ENCODE measurements around the gene CDC34.

CDC34 gene

GRCh38 chr19:542173-542866 lies 10.8 kb downstream of the CDC34 start:
- no peak for DNase-seq (ENCODE audit: low read depth in 3 of 3)

- DNase-seq (ENCODE audit: low read depth in 3 of 3) = peak; percentile 35 to 72 (median 52)
Measured at GRCh38 chr19:543910-544608, 12.5 kb downstream of the CDC34 start, which contains the start of gene GZMM. TSS of gene GZMM (plus strand) at chr19:544053. CDS start at chr19:544072, 19 bp downstream.

- DNase-seq (ENCODE audit: low read depth in 3 of 3) = no peak
Measured at GRCh38 chr19:547117-547516, 15.6 kb downstream of the CDC34 start.

- DNase-seq (ENCODE audit: low read depth in 3 of 3) = no peak
Measured at GRCh38 chr19:547836-548720, 16.5 kb downstream of the CDC34 start.

GRCh38 chr19:548886-549830 lies 17.6 kb downstream of the CDC34 start:
- no peak for DNase-seq (ENCODE audit: low read depth in 3 of 3)

- no peak for DNase-seq (ENCODE audit: low read depth in 3 of 3)
Measured at GRCh38 chr19:554817-555216, 23.3 kb downstream of the CDC34 start.

GRCh38 chr19:555474-555808 lies 23.9 kb downstream of the CDC34 start:
- DNase-seq (ENCODE audit: low read depth in 3 of 3) = no peak

GRCh38 chr19:556611-557382 lies 25.2 kb downstream of the CDC34 start:
- no peak for DNase-seq (ENCODE audit: low read depth in 3 of 3)

- DNase-seq (ENCODE audit: low read depth in 3 of 3) = no peak
Measured at GRCh38 chr19:558770-559439, 27.3 kb downstream of the CDC34 start.

GRCh38 chr19:560121-560520 lies 28.6 kb downstream of the CDC34 start:
- no peak for DNase-seq (ENCODE audit: low read depth in 3 of 3)

GRCh38 chr19:566403-566802 lies 34.8 kb downstream of the CDC34 start:
- no peak for DNase-seq (ENCODE audit: low read depth in 3 of 3)

GRCh38 chr19:566844-567243 lies 35.3 kb downstream of the CDC34 start:
- no peak for DNase-seq (ENCODE audit: low read depth in 3 of 3)

GRCh38 chr19:567296-567900 lies 35.8 kb downstream of the CDC34 start:
- DNase-seq (ENCODE audit: low read depth in 3 of 3) = no peak

GRCh38 chr19:570251-570686 lies 38.7 kb downstream of the CDC34 start:
- DNase-seq (ENCODE audit: low read depth in 3 of 3) = no peak

- peak in 2 of 3 experiments; percentile 22 to 40 for DNase-seq (ENCODE audit: low read depth in 3 of 3)
Measured at GRCh38 chr19:570937-571565, 39.5 kb downstream of the CDC34 start.

- no peak for DNase-seq (ENCODE audit: low read depth in 3 of 3)
Measured at GRCh38 chr19:571566-571974, 40.0 kb downstream of the CDC34 start.

- peak; percentile 97 to 98 (median 97) for DNase-seq (ENCODE audit: low read depth in 3 of 3)
Measured at GRCh38 chr19:572140-572742, 40.7 kb downstream of the CDC34 start, which contains the start of gene BSG. TSS of gene BSG (plus strand) at chr19:572596. CDS start at chr19:572635, 39 bp downstream.

GRCh38 chr19:572743-573518 lies 41.4 kb downstream of the CDC34 start:
- DNase-seq (ENCODE audit: low read depth in 3 of 3) = no peak
